ENCODE results near the gene PLCD3.

GRCh38 chr17:45073414-45074070 lies 58.8 kb downstream of the PLCD3 start:
- TF ChIP-seq, protein P1, sequence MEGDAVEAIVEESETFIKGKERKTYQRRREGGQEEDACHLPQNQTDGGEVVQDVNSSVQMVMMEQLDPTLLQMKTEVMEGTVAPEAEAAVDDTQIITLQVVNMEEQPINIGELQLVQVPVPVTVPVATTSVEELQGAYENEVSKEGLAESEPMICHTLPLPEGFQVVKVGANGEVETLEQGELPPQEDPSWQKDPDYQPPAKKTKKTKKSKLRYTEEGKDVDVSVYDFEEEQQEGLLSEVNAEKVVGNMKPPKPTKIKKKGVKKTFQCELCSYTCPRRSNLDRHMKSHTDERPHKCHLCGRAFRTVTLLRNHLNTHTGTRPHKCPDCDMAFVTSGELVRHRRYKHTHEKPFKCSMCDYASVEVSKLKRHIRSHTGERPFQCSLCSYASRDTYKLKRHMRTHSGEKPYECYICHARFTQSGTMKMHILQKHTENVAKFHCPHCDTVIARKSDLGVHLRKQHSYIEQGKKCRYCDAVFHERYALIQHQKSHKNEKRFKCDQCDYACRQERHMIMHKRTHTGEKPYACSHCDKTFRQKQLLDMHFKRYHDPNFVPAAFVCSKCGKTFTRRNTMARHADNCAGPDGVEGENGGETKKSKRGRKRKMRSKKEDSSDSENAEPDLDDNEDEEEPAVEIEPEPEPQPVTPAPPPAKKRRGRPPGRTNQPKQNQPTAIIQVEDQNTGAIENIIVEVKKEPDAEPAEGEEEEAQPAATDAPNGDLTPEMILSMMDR (IDR thresholded peaks at IDR 0.05), result no peak
- no peak for TF ChIP-seq POLR2A (IDR thresholded peaks at IDR 0.05)
